H1 (cell line): Measurements from ENCODE around the gene IFI16. TPM values are rescaled to one million over a fixed set of nuclear protein-coding genes. Genes with fewer than 3 reads are reported as not detected.

ENCODE experiments used
- CTCF ChIA-PET: fragments of 300-600 bp; sonication (Branson Sonifier 250); formaldehyde crosslinking; loops from one replicate; lab custom pipeline; 2021; ENCODE audit not compliant: partially characterized antibody; lab: Charles Lee
- POLR2A ChIA-PET: fragments of 300-600 bp; sonication (Branson Sonifier 250); formaldehyde crosslinking; loops from one replicate; lab custom pipeline; 2021; ENCODE audit warnings: inconsistent platforms; ENCODE audit not compliant: partially characterized antibody; lab: Charles Lee
- DNase-seq, 2 experiments: peaks; one replicate each; pipeline versions ENCODE4 v3.0.0 to v3.0.0-alpha.2; 2010 to 2022; ENCODE audit warnings: low spot score in 2 of 2, low read depth in 1 of 2, mixed read lengths in 1 of 2
- FAIRE-seq: peaks from 2 replicates; lab custom pipeline; 2011; peaks lifted over from hg19 to GRCh38; lab: Jason Lieb, UNC
- H2AFZ ChIP-seq: 2 replicates; pipeline ENCODE4 v1.8.1; 2012; ENCODE audit warnings: low read length, inconsistent platforms
- H2AK5ac ChIP-seq: 2 replicates; pipeline ENCODE4 v1.6.1; 2013; ENCODE audit warnings: low read depth, low read length
- H2BK120ac ChIP-seq: replicated peaks from 2 replicates; pipeline ENCODE3; 2013; ENCODE audit warnings: low read depth, low read length, inconsistent platforms
- H2BK12ac ChIP-seq: 2 replicates; pipeline ENCODE4 v1.6.1; 2013; ENCODE audit warnings: low read depth, low read length
- H2BK15ac ChIP-seq: 2 replicates; pipeline ENCODE4 v1.6.1; 2013; ENCODE audit warnings: low read length
- H2BK20ac ChIP-seq: 2 replicates; pipeline ENCODE4 v1.6.1; 2013; ENCODE audit warnings: low read length
- H2BK5ac ChIP-seq: 2 replicates; pipeline ENCODE4 v1.6.1; 2013; ENCODE audit warnings: low read depth, low read length
- H3K14ac ChIP-seq: 2 replicates; pipeline ENCODE4 v1.6.1; 2013; ENCODE audit warnings: inconsistent platforms; ENCODE audit not compliant: insufficient read length
- H3K18ac ChIP-seq: 2 replicates; pipeline ENCODE4 v1.6.1; 2013; ENCODE audit warnings: low read length; ENCODE audit errors: extremely low read depth
- H3K23ac ChIP-seq: 2 replicates; pipeline ENCODE4 v1.6.1; 2013; ENCODE audit warnings: inconsistent platforms; ENCODE audit not compliant: insufficient read length
- H3K23me2 ChIP-seq: 2 replicates; pipeline ENCODE4 v1.6.1; 2013; ENCODE audit warnings: low read depth, low read length
- H3K27ac ChIP-seq: 2 replicates; pipeline ENCODE4 v1.6.1; 2011; ENCODE audit warnings: low read depth, low read length, inconsistent platforms
- H3K27me3 ChIP-seq, 4 experiments: replicated peaks in 1 of 4; 1 replicate in 1 of 4; 2 replicates in 3 of 4; pipeline versions ENCODE4 v1.6.1 to v1.8.1; 2011 to 2013; ENCODE audit warnings: low read length in 3 of 4, mild to moderate bottlenecking in 3 of 4, inconsistent platforms in 2 of 4, mixed read lengths in 2 of 4, moderate library complexity in 1 of 4; ENCODE audit not compliant: control insufficient read depth in 3 of 4, insufficient read depth in 3 of 4; ENCODE audit errors: extremely low read depth in 1 of 4
- H3K36me3 ChIP-seq, 4 experiments: 2 replicates each; pipeline versions ENCODE4 v1.6.1 to v1.8.1; 2011 to 2013; ENCODE audit warnings: mild to moderate bottlenecking in 4 of 4, low read length in 3 of 4, moderate library complexity in 2 of 4, control low read depth in 1 of 4, inconsistent platforms in 1 of 4; ENCODE audit not compliant: insufficient read depth in 4 of 4, control insufficient read depth in 2 of 4
- H3K4ac ChIP-seq: replicated peaks from 2 replicates; pipeline ENCODE3; 2013; ENCODE audit warnings: low read length, low read depth, mixed read lengths, inconsistent platforms; ENCODE audit not compliant: insufficient read length
- H3K4me1 ChIP-seq, 4 experiments: replicated peaks in 1 of 4; 1 replicate in 1 of 4; 2 replicates in 3 of 4; pipeline versions ENCODE4 v1.6.1 to v1.8.1; 2011 to 2013; ENCODE audit warnings: low read length in 3 of 4, inconsistent platforms in 2 of 4, mixed read lengths in 1 of 4; ENCODE audit not compliant: insufficient read depth in 4 of 4, control insufficient read depth in 3 of 4
- H3K4me2 ChIP-seq, 2 experiments: 2 replicates each; pipeline versions ENCODE4 v1.6.1 to v1.8.1; 2011 to 2013; ENCODE audit warnings: low read depth in 2 of 2, low read length in 2 of 2, control low read depth in 1 of 2, inconsistent platforms in 1 of 2, mild to moderate bottlenecking in 1 of 2; ENCODE audit not compliant: insufficient read depth in 1 of 2
- H3K4me3 ChIP-seq, 4 experiments: fragments of 200-600, 300-600 bp in 1 of 4; sonication (generic), shearing (Covaris generic), sonication (Bioruptor Twin) in 1 of 4; 2 replicates each; pipeline versions ENCODE4 v1.5.1 to v1.8.1; 2011 to 2016; ENCODE audit warnings: low read length in 4 of 4, low read depth in 3 of 4, control low read depth in 2 of 4, inconsistent platforms in 2 of 4, mild to moderate bottlenecking in 2 of 4, mixed read lengths in 1 of 4, moderate library complexity in 1 of 4; ENCODE audit not compliant: insufficient read depth in 2 of 4; ENCODE audit errors: extremely low read depth in 1 of 4
- H3K56ac ChIP-seq: replicated peaks from 2 replicates; pipeline ENCODE3; 2013; ENCODE audit warnings: low read depth, mild to moderate bottlenecking, mixed read lengths, low read length, inconsistent platforms; ENCODE audit not compliant: insufficient read length
- H3K79me1 ChIP-seq: 2 replicates; pipeline ENCODE4 v1.6.1; 2013; ENCODE audit warnings: low read depth, low read length, control low read depth
- H3K79me2 ChIP-seq, 2 experiments: 2 replicates each; pipeline versions ENCODE4 v1.6.1 to v1.8.1; 2012 to 2013; ENCODE audit warnings: low read length in 2 of 2, mild to moderate bottlenecking in 2 of 2, inconsistent platforms in 1 of 2; ENCODE audit not compliant: insufficient read depth in 2 of 2, control insufficient read depth in 1 of 2
- H3K9ac ChIP-seq, 4 experiments: replicated peaks in 1 of 4; 1 replicate in 1 of 4; 2 replicates in 3 of 4; pipeline versions ENCODE4 v1.6.1 to v1.8.1; 2011 to 2013; ENCODE audit warnings: low read depth in 3 of 4, low read length in 3 of 4, control low read depth in 2 of 4, mild to moderate bottlenecking in 2 of 4, moderate library complexity in 2 of 4, inconsistent platforms in 1 of 4; ENCODE audit errors: extremely low read depth in 1 of 4
- H3K9me3 ChIP-seq, 2 experiments: 2 replicates each; pipeline versions ENCODE4 v1.6.1 to v1.8.1; 2012 to 2013; ENCODE audit warnings: mild to moderate bottlenecking in 2 of 2, moderate library complexity in 2 of 2, control low read depth in 1 of 2, inconsistent platforms in 1 of 2, low read depth in 1 of 2, low read length in 1 of 2, mixed read lengths in 1 of 2; ENCODE audit not compliant: insufficient read depth in 2 of 2
- H4K20me1 ChIP-seq, 2 experiments: replicated peaks in 1 of 2; 2 replicates each; pipeline versions ENCODE3 to v1.8.1; 2011 to 2013; ENCODE audit warnings: inconsistent platforms in 2 of 2, low read length in 2 of 2, mild to moderate bottlenecking in 1 of 2; ENCODE audit not compliant: insufficient read depth in 2 of 2, control insufficient read depth in 1 of 2
- H4K5ac ChIP-seq: 2 replicates; pipeline ENCODE4 v1.6.1; 2013; ENCODE audit warnings: low read length, low read depth, mixed read lengths, inconsistent platforms; ENCODE audit not compliant: insufficient read length
- H4K8ac ChIP-seq: 2 replicates; pipeline ENCODE4 v1.8.0; 2013; ENCODE audit warnings: mild to moderate bottlenecking, moderate library complexity, low read length, inconsistent platforms; ENCODE audit not compliant: insufficient read depth; ENCODE audit errors: extremely low read depth
- H4K91ac ChIP-seq: replicated peaks from 2 replicates; pipeline ENCODE3; 2013; ENCODE audit warnings: low read length, mixed read lengths, inconsistent platforms; ENCODE audit not compliant: insufficient read length
- CHD1 ChIP-seq: IDR thresholded peaks from 2 replicates; pipeline ENCODE4 v1.6.1; 2012; ENCODE audit warnings: low read depth, low read length, improper control_type of control experiment
- EGR1 ChIP-seq: IDR thresholded peaks from 2 replicates; pipeline ENCODE4 v1.6.1; 2011; ENCODE audit warnings: low read depth, low read length, borderline replicate concordance
- HDAC6 ChIP-seq: IDR thresholded peaks from one replicate; pipeline ENCODE4 v1.7.1; 2012; ENCODE audit warnings: low read depth, mild to moderate bottlenecking, inconsistent platforms, low read length, moderate library complexity
- SIRT6 ChIP-seq: IDR thresholded peaks from one replicate; pipeline ENCODE4 v1.7.1; 2012; ENCODE audit warnings: low read length, inconsistent platforms
- SP4 ChIP-seq: IDR thresholded peaks from 2 replicates; pipeline ENCODE4 v1.6.1; 2012; ENCODE audit warnings: low read length, inconsistent platforms
- SUZ12 ChIP-seq: fragments of 200-600 bp; sonication (generic); IDR thresholded peaks from 2 replicates; pipeline ENCODE4 v1.6.1; 2012; ENCODE audit warnings: mild to moderate bottlenecking, inconsistent platforms, low read length, moderate library complexity, mixed read lengths
- TAF7 ChIP-seq: optimal IDR thresholded peaks from 2 replicates; pipeline ENCODE3; 2011; ENCODE audit warnings: low read depth, mild to moderate bottlenecking, inconsistent platforms, low read length, moderate library complexity, borderline replicate concordance
- TBP ChIP-seq: IDR thresholded peaks from 2 replicates; pipeline ENCODE4 v1.6.1; 2011; ENCODE audit warnings: low read depth, low read length, improper control_type of control experiment
- TCF12 ChIP-seq: IDR thresholded peaks from 2 replicates; pipeline ENCODE4 v1.6.1; 2011; ENCODE audit warnings: low read depth, mild to moderate bottlenecking, low read length
- USF2 ChIP-seq: IDR thresholded peaks from 2 replicates; pipeline ENCODE4 v1.6.1; 2011; ENCODE audit warnings: low read length, improper control_type of control experiment
- WGBS, 2 experiments: shearing (Covaris generic) in 1 of 2; methylation state at CpG; one replicate each; pipeline versions ENCODE4 v1.1.6 to v1.1.7; 2013 to 2015; ENCODE audit warnings: low lambda C conversion rate in 2 of 2, mixed read lengths in 2 of 2, inconsistent platforms in 1 of 2, low coverage in 1 of 2, missing lambda C conversion rate in 1 of 2; ENCODE audit not compliant: insufficient replicate concordance in 2 of 2, insufficient coverage in 1 of 2, insufficient read length in 1 of 2; ENCODE audit errors: extremely low coverage in 1 of 2, missing lambda C conversion rate in 1 of 2; 5-methylcytosine and 5-hydroxymethylcytosine counted together
- polyA plus RNA-seq, 7 experiments: library from polyadenylated mRNA; depleted of rRNA in 3 of 7; stranded (reverse) in 5 of 7; unstranded in 2 of 7; fragments of >200 nt in 5 of 7; fragments of 200-250 nt in 2 of 7; gene quantifications; 1 replicate in 5 of 7; 2 replicates in 1 of 7; 4 replicates in 1 of 7; pipeline versions ENCODE4 v1.2.1 to v1.2.3, GENCODE V29; 2011 to 2013; ENCODE audit warnings: missing spikeins in 2 of 7, mixed read lengths in 2 of 7
- total RNA-seq: library from RNA; stranded (reverse); fragmentation: NEBNext Ultra II Directional; extraction: Animal tissue kit (Norgen Biotek cat#: 25700); gene quantifications from 2 replicates; pipeline ENCODE4 v1.2.1, GENCODE V29; 2021

Gene IFI16
- total and polyA plus RNA-seq, 2 of the 8 experiments (the other 6 are each of a cell fraction or from before 2014, with no cell fraction given), result 0.63 to 0.74 TPM

- Histone ChIP-seq H3K23ac (no peak overlapping the region), H3K4me2 (no peak overlapping the region), H3K4me1 (peaks cover 0 to 6% (median 0%) of the 10 kb centered on the region in 4 experiments; a peak in 1 of 7 replicates), H3K79me2 (no peaks in the 10 kb centered on the region), H2BK12ac (no peak overlapping the region), H3K79me1 (no peaks in the 10 kb centered on the region), H3K14ac (no peak overlapping the region), H3K9me3 (no peaks in the 10 kb centered on the region), H3K4me3 (no peak overlapping the region), H3K23me2 (no peaks in the 10 kb centered on the region), H2AK5ac (no peak overlapping the region), H4K5ac (no peak overlapping the region), H2BK120ac (no peak overlapping the region), H2AFZ (no peak overlapping the region), H4K91ac (no peak overlapping the region), H2BK15ac (no peak overlapping the region), H3K4ac (no peak overlapping the region), H3K27ac (no peak overlapping the region), H2BK20ac (no peak overlapping the region), H3K36me3 (no peaks in the 10 kb centered on the region), H3K9ac (no peak overlapping the region), H2BK5ac (no peak overlapping the region), H4K8ac (no peak overlapping the region), H3K18ac (no peak overlapping the region), H3K56ac (no peak overlapping the region), H4K20me1 (no peaks in the 10 kb centered on the region), H3K27me3 (no peaks in the 10 kb centered on the region)
- POLR2A ChIA-PET, result no interaction called here
- 82% methylated on average over 6 of the region's 6 CpGs; no CpG with 5 or more reads in 1 of the 2 experiments for WGBS, 2 experiments
- CTCF ChIA-PET, result interaction anchor here (0.7 to 3.8 kb wide), 8 partner anchors 12 to 703 kb away, joined by 3 to 18 read pairs (median 3); no protein-coding TSS in a partner anchor
- FAIRE-seq (no peak), DNase-seq (no peak)
- TF ChIP-seq SP4 (no peak), SUZ12 (no peak), TAF7 (no peak), USF2 (no peak), TBP (no peak), EGR1 (no peak), HDAC6 (no peak), SIRT6 (no peak), TCF12 (no peak), CHD1 (no peak)
These were observed 58.3 kb downstream of the IFI16 start for GRCh38 chr1:159067699-159068621.
